Erythroblast (primary cell): ENCODE data around the gene UTP3.

Source experiments
- GATA1 ChIP-seq: IDR thresholded peaks from 2 replicates; pipeline ENCODE4 v1.6.1; 2011; ENCODE audit warnings: low read depth, mild to moderate bottlenecking, control low read depth, low read length, moderate library complexity
- POLR2A ChIP-seq: IDR thresholded peaks from 2 replicates; pipeline ENCODE4 v1.6.1; 2011; ENCODE audit warnings: mild to moderate bottlenecking, low read length

DNA sequence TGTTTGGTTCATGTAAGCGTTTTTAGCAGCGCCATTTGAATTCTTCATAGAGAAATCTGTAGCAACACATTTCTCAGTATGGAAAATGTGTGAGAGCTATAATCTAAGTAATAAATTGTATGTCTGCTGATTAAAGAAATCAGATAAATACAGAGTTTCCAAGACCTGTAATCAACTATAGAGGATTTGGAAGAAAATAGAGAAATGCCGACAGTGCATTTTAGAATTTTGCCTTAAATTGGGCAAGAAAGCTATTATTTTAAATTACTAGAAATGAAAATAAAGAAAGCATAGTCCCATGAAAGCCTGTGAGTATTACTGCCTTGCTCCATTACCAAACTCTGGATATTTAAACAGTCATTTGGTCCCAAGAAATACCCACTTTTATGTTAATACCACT is 36.1 kb downstream of the UTP3 start:
- TF ChIP-seq POLR2A: no peak
- no peak for TF ChIP-seq GATA1
